IMR-90 (cell line): ENCODE measurements around the gene ATG10. TPM values are rescaled to one million over a fixed set of nuclear protein-coding genes. Genes with fewer than 3 reads are reported as not detected.

Experiments
- ATAC-seq: fragments of 200-7000 bp; cut with Tn5 transposase; 2 replicates; pipeline ENCODE4 v1.9.1; 2020; ENCODE audit warnings: low read depth, mild to moderate bottlenecking, moderate library complexity
- BruUV-seq: library from RNA; stranded (reverse); fragments of 400-500 nt; replicated peaks from 2 replicates; lab custom pipeline; 2021; lab: Mats Ljungman, UMichigan
- CTCF ChIA-PET: fragments of 300-600 bp; formaldehyde crosslinking; extraction: SDS; loops from one replicate; lab custom pipeline; 2021; ENCODE audit warnings: antibody characterized with exemption; lab: Yijun Ruan, JAX
- POLR2A ChIA-PET: fragments of 300-600 bp; sonication (Branson Sonifier 250); formaldehyde crosslinking; loops from one replicate; lab custom pipeline; 2022; ENCODE audit warnings: antibody characterized with exemption; ENCODE audit not compliant: unreplicated experiment; lab: Charles Lee
- DNase-seq: peaks from one replicate; pipeline ENCODE4 v3.0.0; 2013
- H2AFZ ChIP-seq: replicated peaks from 2 replicates; pipeline ENCODE3; 2013; ENCODE audit warnings: low read length, mild to moderate bottlenecking; ENCODE audit not compliant: poor library complexity
- H2AK5ac ChIP-seq: 2 replicates; pipeline ENCODE4 v1.6.1; 2013; ENCODE audit warnings: low read depth, low read length, inconsistent platforms
- H2AK9ac ChIP-seq: replicated peaks from 2 replicates; pipeline ENCODE3; 2013; ENCODE audit warnings: mild to moderate bottlenecking, low read depth, low read length, moderate library complexity; ENCODE audit not compliant: poor library complexity
- H2BK120ac ChIP-seq: 2 replicates; pipeline ENCODE4 v1.6.1; 2013; ENCODE audit warnings: low read depth, low read length, inconsistent platforms
- H2BK15ac ChIP-seq: 3 replicates; pipeline ENCODE4 v1.6.1; 2013; ENCODE audit warnings: low read depth, low read length, inconsistent platforms
- H2BK20ac ChIP-seq: 2 replicates; pipeline ENCODE4 v1.6.1; 2013; ENCODE audit warnings: low read depth, mild to moderate bottlenecking, inconsistent platforms, low read length, moderate library complexity
- H2BK5ac ChIP-seq: 2 replicates; pipeline ENCODE4 v1.6.1; 2013; ENCODE audit warnings: mild to moderate bottlenecking, low read depth, low read length, inconsistent platforms; ENCODE audit not compliant: poor library complexity, severe bottlenecking
- H3K14ac ChIP-seq: replicated peaks from 2 replicates; pipeline ENCODE4 v1.6.1; 2013; ENCODE audit warnings: low read depth, low read length, inconsistent platforms
- H3K18ac ChIP-seq: 2 replicates; pipeline ENCODE4 v1.6.1; 2013; ENCODE audit warnings: low read depth, low read length, control low read depth
- H3K23ac ChIP-seq: 2 replicates; pipeline ENCODE4 v1.6.1; 2013; ENCODE audit warnings: low read depth, low read length, inconsistent platforms
- H3K27ac ChIP-seq: 2 replicates; pipeline ENCODE4 v1.5.1; 2013; ENCODE audit warnings: mild to moderate bottlenecking, control low read depth, low read length; ENCODE audit not compliant: insufficient read depth
- H3K27me3 ChIP-seq: 2 replicates; pipeline ENCODE4 v1.6.1; 2013; ENCODE audit warnings: low read length; ENCODE audit not compliant: control insufficient read depth, insufficient read depth
- H3K36me3 ChIP-seq: 2 replicates; pipeline ENCODE4 v1.6.1; 2013; ENCODE audit warnings: low read length, mixed read lengths; ENCODE audit not compliant: control insufficient read depth, insufficient read depth
- H3K4ac ChIP-seq: 2 replicates; pipeline ENCODE4 v1.6.1; 2013; ENCODE audit warnings: low read depth, low read length, inconsistent platforms
- H3K4me1 ChIP-seq: 2 replicates; pipeline ENCODE4 v1.6.1; 2013; ENCODE audit warnings: low read length, mixed read lengths; ENCODE audit not compliant: control insufficient read depth, insufficient read depth
- H3K4me2 ChIP-seq: 2 replicates; pipeline ENCODE4 v1.6.1; 2013; ENCODE audit warnings: low read depth, mild to moderate bottlenecking, control low read depth, low read length, moderate library complexity
- H3K4me3 ChIP-seq: 2 replicates; pipeline ENCODE4 v1.5.1; 2013; ENCODE audit warnings: low read depth, mild to moderate bottlenecking, control low read depth, low read length, moderate library complexity; ENCODE audit not compliant: insufficient read depth
- H3K56ac ChIP-seq: 2 replicates; pipeline ENCODE4 v1.6.1; 2013; ENCODE audit warnings: low read length, inconsistent platforms; ENCODE audit not compliant: insufficient read depth; ENCODE audit errors: extremely low read depth
- H3K79me1 ChIP-seq, 2 experiments: 2 replicates each; pipeline ENCODE4 v1.6.1; 2013; ENCODE audit warnings: low read length in 2 of 2, inconsistent platforms in 1 of 2, low read depth in 1 of 2
- H3K9ac ChIP-seq: 2 replicates; pipeline ENCODE4 v1.6.1; 2013; ENCODE audit warnings: low read depth, low read length, control low read depth
- H3K9me1 ChIP-seq: 2 replicates; pipeline ENCODE4 v1.6.1; 2013; ENCODE audit warnings: low read length, inconsistent platforms; ENCODE audit not compliant: insufficient read depth
- H3K9me3 ChIP-seq: 2 replicates; pipeline ENCODE4 v1.6.1; 2013; ENCODE audit warnings: low read length; ENCODE audit not compliant: control insufficient read depth, insufficient read depth
- H4K20me1 ChIP-seq: 2 replicates; pipeline ENCODE4 v1.6.1; 2013; ENCODE audit warnings: low read length, inconsistent platforms; ENCODE audit not compliant: insufficient read depth
- H4K5ac ChIP-seq: 2 replicates; pipeline ENCODE4 v1.6.1; 2013; ENCODE audit warnings: mild to moderate bottlenecking, low read depth, low read length, control low read depth
- H4K8ac ChIP-seq, 2 experiments: 2 replicates each; pipeline ENCODE4 v1.6.1; 2013; ENCODE audit warnings: low read depth in 2 of 2, low read length in 2 of 2, control low read depth in 1 of 2, inconsistent platforms in 1 of 2
- H4K91ac ChIP-seq: 2 replicates; pipeline ENCODE4 v1.6.1; 2013; ENCODE audit warnings: low read depth, low read length, inconsistent platforms; ENCODE audit not compliant: insufficient read depth
- CEBPB ChIP-seq: IDR thresholded peaks from 2 replicates; pipeline ENCODE4 v1.6.1; 2012; ENCODE audit warnings: low read depth, low read length, improper control_type of control experiment
- FOS ChIP-seq: fragments of 150-350 bp; IDR thresholded peaks from 2 replicates; pipeline ENCODE4 v1.6.1; 2016; ENCODE audit warnings: low read depth, low read length
- MAZ ChIP-seq: IDR thresholded peaks from 2 replicates; pipeline ENCODE4 v1.6.1; 2012; ENCODE audit warnings: low read depth, mild to moderate bottlenecking, low read length, improper control_type of control experiment, moderate library complexity, borderline replicate concordance
- NFE2L2 ChIP-seq: fragments of 150-350 bp; IDR thresholded peaks from 2 replicates; pipeline ENCODE4 v1.6.1; 2016; ENCODE audit warnings: low read depth, mild to moderate bottlenecking, low read length
- POLR2A ChIP-seq: IDR thresholded peaks from 2 replicates; pipeline ENCODE4 v1.6.1; 2012; ENCODE audit warnings: mild to moderate bottlenecking, low read depth, low read length
- RAD21 ChIP-seq: IDR thresholded peaks from 2 replicates; pipeline ENCODE4 v1.6.1; 2012; ENCODE audit warnings: low read length, improper control_type of control experiment
- RFX5 ChIP-seq: IDR thresholded peaks from 2 replicates; pipeline ENCODE4 v1.8.0; 2012; ENCODE audit warnings: low read depth, mild to moderate bottlenecking, low read length, moderate library complexity
- WGBS, 2 experiments: methylation state at CpG; one replicate each; pipeline versions ENCODE4 v1.1.5 to v1.1.7; 2013; ENCODE audit warnings: missing lambda C conversion rate in 2 of 2; ENCODE audit not compliant: insufficient read length in 1 of 2; ENCODE audit errors: extremely low coverage in 2 of 2; 5-methylcytosine and 5-hydroxymethylcytosine counted together
- dilution Hi-C: fragments of 300-500 bp; cut with HindIII; formaldehyde crosslinking; loops from one replicate; pipeline ENCODE4 v1.14.3; 2018; ENCODE audit warnings: low sequenced_read_pairs; ENCODE audit not compliant: unreplicated experiment
- in situ Hi-C: fragments of 300-500 bp; cut with MboI; formaldehyde crosslinking; loops from 3 replicates; pipeline ENCODE4 v1.14.3; 2019; ENCODE audit warnings: low sequenced_read_pairs, inconsistent platforms, mixed read lengths
- intact Hi-C: fragments of 100-400 bp; cut with micrococcal nuclease; formaldehyde crosslinking; loops from 2 replicates; pipeline ENCODE4 v1.10.0; 2022
- polyA plus RNA-seq, 3 experiments: library from polyadenylated mRNA; depleted of rRNA; stranded (reverse); fragments of >200 nt; gene quantifications; 2 replicates each; pipeline ENCODE4 v1.2.3, GENCODE V29; 2012; ENCODE audit warnings: low replicate concordance in 1 of 3
- total RNA-seq: library from RNA; depleted of rRNA; stranded (reverse); fragments of >200 nt; gene quantifications from 2 replicates; pipeline ENCODE4 v1.2.3, GENCODE V29; 2012

The ATG10 gene
- total and polyA plus RNA-seq, 2 of the 4 experiments (the other 2 are of a cell fraction) = 3.4 to 8.1 TPM

GRCh38 chr5:82022499-82022898 lies 50.7 kb downstream of the ATG10 start:
- in situ Hi-C loops (no loop called here), intact Hi-C loops (no loop called here), dilution Hi-C loops (no loop called here)
- ATAC-seq = no peak
- Histone ChIP-seq H3K27ac (no peak overlapping the region), H3K14ac (no peak overlapping the region), H4K8ac (no peak overlapping the region), H3K9me1 (peaks cover 3% of the 10 kb centered on the region; the same call in 1 of the 2 replicates), H2AFZ (no peak overlapping the region), H2BK120ac (no peak overlapping the region), H2BK20ac (no peak overlapping the region), H4K20me1 (no peaks in the 10 kb centered on the region), H3K4ac (no peak overlapping the region), H3K18ac (no peak overlapping the region), H4K5ac (no peak overlapping the region), H2AK5ac (no peak overlapping the region), H2AK9ac (no peak overlapping the region), H2BK5ac (no peak overlapping the region), H3K36me3 (no peaks in the 10 kb centered on the region), H3K27me3 (no peaks in the 10 kb centered on the region), H3K4me2 (no peak overlapping the region), H3K4me3 (no peak overlapping the region), H3K9me3 (no peaks in the 10 kb centered on the region), H4K91ac (no peak overlapping the region), H3K79me1 (no peaks in the 10 kb centered on the region), H3K56ac (no peak overlapping the region), H3K9ac (no peak overlapping the region), H3K4me1 (no peaks in the 10 kb centered on the region), H2BK15ac (no peak overlapping the region), H3K23ac (no peak overlapping the region)
- no peak for DNase-seq
- BruUV-seq = no TSS peak
- CTCF ChIA-PET = interaction anchor here (0.6 kb wide), 1 partner anchor 142 kb away, joined by 3 read pairs; no protein-coding TSS in a partner anchor
- POLR2A ChIA-PET = no interaction called here
- TF ChIP-seq RFX5 (no peak), MAZ (no peak), RAD21 (no peak), FOS (no peak), CEBPB (no peak), NFE2L2 (no peak), POLR2A (no peak)
- no CpG with 5 or more reads among the region's 1 CpG for WGBS, 2 experiments
